B cell (primary cell): ENCODE data around the gene SLC6A4. TPM values are rescaled to one million over a fixed set of nuclear protein-coding genes. Genes with fewer than 3 reads are reported as not detected.

Experiments
- ATAC-seq: fragments of 200-7000 bp; cut with Tn5 transposase; one replicate; pipeline ENCODE4 v1.10.0; 2021; ENCODE audit warnings: low read depth, mild to moderate bottlenecking, moderate number of reproducible peaks, moderate library complexity
- CTCF ChIA-PET: fragments of 350-600 bp; sonication (Branson Sonifier 250); formaldehyde crosslinking; loops from one replicate; lab custom pipeline; 2021; ENCODE audit warnings: antibody characterized with exemption, inconsistent platforms; lab: Charles Lee
- POLR2A ChIA-PET: fragments of 350-600 bp; sonication (Branson Sonifier 250); formaldehyde crosslinking; loops from one replicate; lab custom pipeline; 2021; ENCODE audit warnings: antibody characterized with exemption; lab: Charles Lee
- DNase-seq: peaks from one replicate; pipeline ENCODE4 v3.0.0; 2013
- H2AFZ ChIP-seq: 2 replicates; pipeline ENCODE4 v1.6.1; 2012; ENCODE audit warnings: mild to moderate bottlenecking, low read depth, low read length; ENCODE audit not compliant: insufficient read depth, poor library complexity, severe bottlenecking
- H3K27ac ChIP-seq, 2 donors: 1 replicate in 1 of 2; 2 replicates in 1 of 2; pipeline ENCODE4 v1.5.1; 2012 to 2013; ENCODE audit warnings: low read length in 2 of 2, mild to moderate bottlenecking in 2 of 2, moderate library complexity in 1 of 2
- H3K27me3 ChIP-seq, 4 experiments: fragments of 200-600 bp in 1 of 4; sonication (generic) in 1 of 4; replicated peaks in 1 of 4; 1 replicate in 2 of 4; 2 replicates in 2 of 4; pipeline versions ENCODE4 v1.6.1 to v1.7.0; 2013 to 2016; ENCODE audit warnings: low read length in 3 of 4, mild to moderate bottlenecking in 2 of 4, mixed read lengths in 1 of 4, moderate library complexity in 1 of 4; ENCODE audit not compliant: insufficient read depth in 4 of 4, control insufficient read depth in 3 of 4; ENCODE audit errors: control extremely low read depth in 1 of 4
- H3K36me3 ChIP-seq, 2 experiments: replicated peaks in 1 of 2; 1 replicate in 1 of 2; 2 replicates in 1 of 2; pipeline versions ENCODE4 v1.6.1 to v1.7.1; 2013; ENCODE audit warnings: low read length in 1 of 2; ENCODE audit not compliant: insufficient read depth in 2 of 2, control insufficient read depth in 1 of 2; ENCODE audit errors: control extremely low read depth in 1 of 2, extremely low read depth in 1 of 2
- H3K4me1 ChIP-seq, 2 donors: fragments of 200-600 bp in 1 of 2; sonication (generic) in 1 of 2; 1 replicate in 1 of 2; 2 replicates in 1 of 2; pipeline versions ENCODE4 v1.5.1 to v1.6.1; 2013 to 2017; ENCODE audit warnings: low read length in 2 of 2; ENCODE audit not compliant: control insufficient read depth in 2 of 2, insufficient read depth in 2 of 2
- H3K4me2 ChIP-seq: replicated peaks from 2 replicates; pipeline ENCODE3; 2012; ENCODE audit warnings: mild to moderate bottlenecking, low read depth, low read length; ENCODE audit not compliant: poor library complexity, severe bottlenecking
- H3K4me3 ChIP-seq, 5 experiments: fragments of 200-600 bp in 1 of 5; sonication (generic) in 1 of 5; 1 replicate in 3 of 5; 2 replicates in 2 of 5; pipeline versions ENCODE4 v1.5.1 to v1.7.0; 2011 to 2016; ENCODE audit warnings: low read length in 4 of 5, mild to moderate bottlenecking in 4 of 5, low read depth in 2 of 5, control low read depth in 1 of 5, moderate library complexity in 1 of 5; ENCODE audit not compliant: insufficient read depth in 1 of 5; ENCODE audit errors: control extremely low read depth in 1 of 5, extremely low read depth in 1 of 5
- H3K79me2 ChIP-seq: fragments of 200-600 bp; sonication (generic); one replicate; pipeline ENCODE4 v1.6.0; 2016; ENCODE audit warnings: low read length; ENCODE audit not compliant: control insufficient read depth, insufficient read depth
- H3K9ac ChIP-seq: fragments of 200-600 bp; sonication (generic); 2 replicates; pipeline ENCODE4 v1.6.1; 2017; ENCODE audit warnings: mild to moderate bottlenecking, low read length, moderate library complexity
- H3K9me3 ChIP-seq, 3 donors: one replicate each; pipeline versions ENCODE4 v1.6.1 to v1.7.1; 2013; ENCODE audit warnings: low read length in 2 of 3; ENCODE audit not compliant: control insufficient read depth in 2 of 3, insufficient read depth in 1 of 3; ENCODE audit errors: control extremely low read depth in 1 of 3
- H4K20me1 ChIP-seq: 2 replicates; pipeline ENCODE4 v1.6.0; 2012; ENCODE audit warnings: mild to moderate bottlenecking, low read length; ENCODE audit not compliant: insufficient read depth, control insufficient read depth, poor library complexity, severe bottlenecking
- H3K27ac Mint-ChIP-seq: one replicate; pipeline ENCODE4 v1.8.0; 2021; ENCODE audit warnings: mixed read lengths
- H3K27me3 Mint-ChIP-seq: one replicate; pipeline ENCODE4 v1.8.0; 2021; ENCODE audit warnings: mixed read lengths
- H3K4me1 Mint-ChIP-seq: one replicate; pipeline ENCODE4 v1.8.0; 2021; ENCODE audit warnings: mixed read lengths
- H3K4me3 Mint-ChIP-seq: one replicate; pipeline ENCODE4 v1.8.0; 2021; ENCODE audit warnings: mixed read lengths
- H3K9me3 Mint-ChIP-seq: one replicate; pipeline ENCODE4 v1.8.0; 2022; ENCODE audit warnings: mixed read lengths; ENCODE audit not compliant: insufficient read depth
- CTCF ChIP-seq: fragments of 200-600 bp; IDR thresholded peaks from one replicate; pipeline ENCODE4 v1.8.0; 2022; ENCODE audit warnings: antibody characterized with exemption, mild to moderate bottlenecking
- EZH2 ChIP-seq: IDR thresholded peaks from 2 replicates; pipeline ENCODE4 v1.6.1; 2012; ENCODE audit warnings: borderline replicate concordance, low read depth, mild to moderate bottlenecking, moderate library complexity, low read length; ENCODE audit not compliant: insufficient read depth, poor library complexity, severe bottlenecking
- WGBS: methylation state at CpG from one replicate; pipeline ENCODE4 v1.1.5; 2013; ENCODE audit warnings: missing lambda C conversion rate; ENCODE audit not compliant: insufficient coverage; 5-methylcytosine and 5-hydroxymethylcytosine counted together
- intact Hi-C: fragments of 100-400 bp; cut with micrococcal nuclease; formaldehyde crosslinking; loops from one replicate; pipeline ENCODE4 v1.10.0; 2022
- polyA plus RNA-seq: library from polyadenylated mRNA; depleted of rRNA; stranded (reverse); fragments of >200 nt; gene quantifications from 2 replicates; pipeline ENCODE4 v1.2.3, GENCODE V29; 2012
- total RNA-seq, 2 donors: library from RNA; stranded (reverse); fragments of 120-200 nt in 1 of 2; gene quantifications; 1 replicate in 1 of 2; 2 replicates in 1 of 2; pipeline versions ENCODE4 v1.2.3 to v1.2.4, GENCODE V29; 2013 to 2022

The SLC6A4 gene
- total and polyA plus RNA-seq, 2 donors (not counting 1 experiment from before 2014, with no cell fraction given), result not detected

DNA sequence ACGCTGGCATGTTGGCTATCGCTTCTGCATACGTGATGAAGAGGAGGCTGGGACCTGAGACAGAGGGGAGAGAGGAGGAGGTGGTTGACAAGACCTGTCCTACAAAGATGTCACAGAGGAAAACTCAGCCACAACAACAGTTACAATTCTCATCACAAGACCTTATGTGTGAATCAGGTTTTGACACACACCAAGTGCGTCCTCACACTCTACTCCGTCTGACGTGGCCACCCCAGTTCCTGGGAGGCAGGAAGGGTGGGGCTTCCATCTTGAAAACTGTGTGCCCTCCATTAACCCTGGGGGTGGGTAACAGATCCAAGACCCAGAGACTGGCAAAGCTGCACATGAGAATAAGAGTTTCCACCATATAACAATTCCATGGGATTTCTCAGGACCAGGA lies 24.1 kb downstream of the SLC6A4 start:
- no peak for ATAC-seq
- H3K36me3 ChIP-seq, result no peaks in the 10 kb centered on the region
- DNase-seq, result no peak
- H3K4me2 ChIP-seq, result no peak overlapping the region
- Mint-ChIP-seq H3K27me3 (peaks cover 8% of the 10 kb centered on the region), H3K4me1 (no peaks in the 10 kb centered on the region), H3K27ac (no peak overlapping the region), H3K4me3 (no peak overlapping the region), H3K9me3 (no peaks in the 10 kb centered on the region)
- intact Hi-C loops, result no loop called here
- H3K27me3 ChIP-seq, result no peaks in the 10 kb centered on the region
- WGBS, result 100% methylated on average over 3 of the region's 6 CpGs
- H3K9me3 ChIP-seq, result no peaks in the 10 kb centered on the region
- H2AFZ ChIP-seq, result no peak overlapping the region
- TF ChIP-seq CTCF, result no peak
- TF ChIP-seq EZH2, result no peak
- H3K4me1 ChIP-seq, result no peaks in the 10 kb centered on the region
- no peaks in the 10 kb centered on the region for H3K79me2 ChIP-seq
- H4K20me1 ChIP-seq, result no peaks in the 10 kb centered on the region
- H3K9ac ChIP-seq, result no peak overlapping the region
- ChIA-PET CTCF (no interaction called here), POLR2A (no interaction called here)
- H3K4me3 ChIP-seq, result no peak overlapping the region
- H3K27ac ChIP-seq, result no peak overlapping the region

DNA sequence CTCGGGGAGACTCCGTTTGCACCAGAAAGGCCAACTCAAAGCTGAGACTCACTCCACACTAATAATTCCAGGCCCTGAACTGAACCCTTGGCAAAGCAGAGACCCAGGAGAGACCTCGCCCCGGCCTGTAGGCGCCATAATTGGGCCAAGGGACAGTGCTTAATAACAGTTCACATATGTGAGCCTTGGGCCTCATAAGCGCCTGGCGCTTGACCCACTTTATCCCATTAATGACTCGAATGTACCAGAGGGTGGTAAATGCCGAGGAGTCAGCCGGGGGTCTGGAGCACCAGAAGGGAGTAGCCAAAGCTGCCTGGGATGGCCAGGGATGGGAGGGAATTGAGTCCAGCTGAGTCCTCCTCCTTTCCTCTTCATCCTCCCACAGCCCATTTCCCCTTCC lies 24.6 kb downstream of the SLC6A4 start:
- DNase-seq, result no peak
- Mint-ChIP-seq H3K4me1 (no peaks in the 10 kb centered on the region), H3K4me3 (no peak overlapping the region), H3K9me3 (no peaks in the 10 kb centered on the region), H3K27ac (no peak overlapping the region), H3K27me3 (peaks cover 8% of the 10 kb centered on the region)
- Histone ChIP-seq H3K79me2 (no peaks in the 10 kb centered on the region), H3K9me3 (no peaks in the 10 kb centered on the region), H3K4me3 (no peak overlapping the region), H3K36me3 (no peaks in the 10 kb centered on the region), H3K27ac (no peak overlapping the region), H3K27me3 (no peaks in the 10 kb centered on the region), H3K4me1 (no peaks in the 10 kb centered on the region), H4K20me1 (no peaks in the 10 kb centered on the region), H2AFZ (no peak overlapping the region), H3K4me2 (no peak overlapping the region), H3K9ac (no peak overlapping the region)
- no peak for ATAC-seq
- intact Hi-C loops, result no loop called here
- TF ChIP-seq EZH2 (no peak), CTCF (no peak)
- ChIA-PET POLR2A (no interaction called here), CTCF (no interaction called here)
- WGBS, result 97% methylated on average over 6 of the region's 10 CpGs
